PC-3 (cell line): ENCODE measurements around the gene PML.

ENCODE experiments used
- CTCF ChIP-seq: fragments of 300-600 bp; sonication (generic); conservative IDR thresholded peaks from 2 replicates; pipeline ENCODE4 v1.5.1; 2017; ENCODE audit warnings: antibody characterized with exemption, low read depth, mild to moderate bottlenecking, low read length
- EZH2 ChIP-seq: fragments of 300-600 bp; sonication (generic); IDR thresholded peaks from one replicate; pipeline ENCODE4 v1.6.1; 2017; ENCODE audit warnings: antibody characterized with exemption, mild to moderate bottlenecking, low read length; ENCODE audit not compliant: unreplicated experiment

GRCh38 chr15:73988445-73988969, 6.0 kb upstream of the PML start:
- TF ChIP-seq CTCF (no peak), EZH2 (no peak)
